HG03103 (cell line): ENCODE measurements around the gene PLEKHM1.
"Not testable (repeated sequence)": the region's sequence is repeated elsewhere in the genome, so short reads cannot be mapped to it uniquely, and the experiment has no call there.

Experiments
- ATAC-seq: cut with Tn5 transposase; IDR thresholded peaks from one replicate; pipeline ENCODE4 v1.9.1; 2021; ENCODE audit warnings: low read depth; ENCODE audit not compliant: unreplicated experiment

Gene PLEKHM1

DNA sequence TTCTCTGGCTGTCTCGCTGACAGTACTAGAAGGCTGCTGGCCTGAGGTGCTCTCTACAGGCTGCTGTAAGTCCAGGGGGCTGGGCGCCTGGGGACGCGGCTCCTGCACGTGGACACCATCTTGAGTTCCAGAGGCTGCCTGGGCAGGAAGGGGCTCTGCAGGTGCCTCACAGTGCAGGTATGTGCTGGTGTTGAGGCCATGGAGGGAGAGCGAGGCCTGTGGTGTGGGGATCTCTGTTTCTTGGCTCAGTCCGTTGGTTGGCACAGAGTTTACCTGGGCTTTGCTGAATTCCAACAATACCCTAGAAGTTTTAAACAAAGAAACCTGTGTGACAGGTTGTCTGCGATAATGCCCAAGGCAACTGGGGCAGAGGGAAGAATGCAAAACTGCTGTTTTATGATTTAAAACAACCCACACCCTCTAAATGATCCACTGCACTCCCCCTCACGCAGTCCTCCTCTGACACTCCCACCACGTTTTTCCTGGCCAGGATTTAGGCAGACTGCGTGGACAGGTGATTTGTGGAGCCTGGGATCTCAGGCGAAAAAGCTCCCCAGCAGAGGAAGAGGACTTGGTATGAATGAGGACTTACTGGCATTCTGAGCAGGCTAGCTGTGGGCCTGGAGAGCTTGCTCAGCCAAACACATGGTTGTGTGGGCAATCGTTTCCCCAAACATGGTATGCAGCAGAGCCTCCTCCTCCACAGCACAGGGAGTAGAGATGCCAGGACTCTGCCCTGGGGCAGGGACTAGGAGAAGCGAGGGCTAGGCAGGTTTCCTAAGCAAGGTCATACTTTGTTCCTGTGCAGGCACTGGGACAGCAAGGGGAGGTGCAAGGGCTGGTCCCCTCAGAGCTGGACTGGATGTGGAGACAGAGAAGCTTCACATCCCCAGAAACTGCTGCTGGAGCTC, 22.0 kb downstream of the PLEKHM1 start:
- ATAC-seq = not testable (repeated sequence)

GRCh38 chr17:45461524-45462327, 28.8 kb downstream of the PLEKHM1 start:
- peak; percentile 71 for ATAC-seq

DNA sequence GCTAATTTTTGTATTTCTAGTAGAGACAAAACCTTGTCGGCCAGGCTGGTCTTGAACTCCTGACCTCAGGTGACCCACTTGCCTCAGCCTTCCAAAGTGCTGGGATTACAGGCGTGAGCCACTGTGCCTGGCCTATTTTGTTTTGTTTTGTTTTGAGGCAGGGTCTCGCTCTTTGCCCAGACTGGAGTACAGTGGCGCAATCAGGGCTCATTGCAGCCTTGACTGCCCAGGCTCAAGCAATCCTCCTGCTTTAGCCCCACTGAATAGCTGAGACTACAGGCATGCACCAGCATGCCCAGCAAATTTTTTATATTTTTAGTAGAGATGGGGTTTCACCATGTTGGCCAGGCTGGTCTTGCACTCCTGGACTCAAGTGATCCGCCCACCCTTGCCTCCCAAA, 30.1 kb downstream of the PLEKHM1 start:
- not testable (repeated sequence) for ATAC-seq

GRCh38 chr17:45454341-45454740, 36.2 kb downstream of the PLEKHM1 start:
- not testable (repeated sequence) for ATAC-seq

DNA sequence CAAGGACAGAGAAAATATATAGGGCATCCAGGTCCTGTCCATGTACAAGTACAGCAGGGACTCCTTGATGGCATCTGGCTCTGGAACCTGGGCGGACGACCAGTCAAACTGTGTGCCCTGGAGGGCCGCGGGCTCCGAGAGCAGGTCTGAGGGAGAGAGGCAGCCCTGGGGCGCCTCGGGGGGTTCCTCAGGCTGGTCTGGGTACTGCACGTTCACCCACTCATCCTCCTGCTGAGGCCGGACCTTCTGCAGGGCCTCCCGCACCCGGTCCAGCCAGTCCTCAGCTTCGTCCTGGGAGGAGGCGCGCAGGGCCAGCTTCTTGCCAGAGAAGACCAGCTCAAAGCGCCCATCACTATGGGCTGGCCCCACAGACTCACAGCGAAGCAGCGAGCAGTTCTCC, 36.8 kb downstream of the PLEKHM1 start:
- not testable (repeated sequence) for ATAC-seq

DNA sequence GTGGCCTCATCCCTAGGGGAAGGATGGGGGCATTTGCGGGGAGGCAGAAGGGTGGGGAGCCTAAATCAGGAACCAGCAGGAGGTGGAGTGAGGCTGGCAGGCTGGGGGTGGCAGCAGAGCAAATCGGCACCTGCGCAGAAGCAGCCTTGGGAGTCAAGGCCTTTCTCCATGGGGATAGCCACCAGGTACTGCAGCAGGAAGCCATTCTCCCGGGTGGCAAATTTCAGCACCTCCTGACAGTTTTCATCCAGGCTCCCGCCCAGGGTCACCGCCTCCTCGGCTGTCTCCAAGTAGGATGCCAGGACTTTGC, 37.3 kb downstream of the PLEKHM1 start:
- not testable (repeated sequence) for ATAC-seq

DNA sequence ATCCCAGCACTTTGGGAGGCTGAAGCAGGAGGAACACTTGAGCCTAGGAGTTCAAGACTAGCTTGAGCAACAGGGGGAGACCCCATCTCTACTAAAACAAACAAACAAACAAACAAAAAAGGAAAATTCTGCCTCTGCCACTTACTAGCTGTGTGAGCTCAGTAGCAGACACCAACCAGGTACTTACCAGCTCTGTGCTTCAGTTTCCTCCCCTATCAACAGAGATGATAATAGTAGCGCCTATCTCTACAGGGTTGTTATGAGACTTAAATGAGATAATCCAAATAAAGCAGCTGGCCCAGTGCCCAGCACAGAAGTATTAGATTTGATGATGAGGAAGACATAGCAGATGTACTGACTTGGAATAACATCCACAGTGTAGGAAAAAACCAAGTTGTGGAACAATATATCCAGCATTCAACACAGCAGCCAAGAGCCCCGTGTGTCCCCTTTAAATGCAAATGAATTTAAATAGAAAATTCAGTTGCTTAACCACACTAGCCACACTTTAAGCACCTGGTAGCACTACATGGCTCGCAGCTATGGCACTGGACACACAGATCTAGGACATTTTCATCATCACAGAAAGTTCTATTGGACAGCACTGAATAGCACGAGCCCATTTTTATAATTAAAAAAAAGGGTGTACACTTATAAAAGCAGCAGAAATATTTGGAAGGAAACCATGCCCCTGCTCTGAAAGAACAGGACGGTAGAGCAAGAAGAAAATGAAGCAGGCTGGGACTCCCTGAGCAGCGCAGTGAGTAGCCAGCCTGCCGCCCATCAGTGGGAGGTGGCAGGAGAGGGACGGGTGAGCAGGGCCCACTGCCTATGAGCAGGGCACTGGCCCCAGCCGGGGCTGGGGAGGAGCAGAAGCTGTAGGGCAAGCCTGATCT, 37.9 kb downstream of the PLEKHM1 start:
- not testable (repeated sequence) for ATAC-seq

DNA sequence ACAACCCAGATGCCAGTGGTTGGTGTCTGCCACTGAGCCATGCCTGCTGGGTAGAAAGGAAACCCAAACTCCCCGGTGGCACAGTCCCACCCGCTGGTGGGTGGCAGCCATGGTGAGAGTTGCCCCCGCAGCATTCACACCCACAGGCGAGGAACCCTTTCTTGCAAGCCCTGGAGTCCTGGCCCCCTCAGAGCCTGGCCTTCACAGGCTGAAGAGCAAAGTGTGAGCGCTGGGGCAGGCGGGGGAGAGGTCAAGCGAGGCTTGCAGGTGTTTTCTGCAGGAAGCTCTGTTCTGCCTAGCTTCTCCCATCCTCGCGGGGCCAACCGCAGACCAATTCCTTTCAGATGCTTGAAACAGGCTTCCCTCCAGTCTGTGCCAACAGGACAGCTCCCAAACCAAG, 38.9 kb downstream of the PLEKHM1 start:
- ATAC-seq = not testable (repeated sequence)

GRCh38 chr17:45451131-45451530, 39.4 kb downstream of the PLEKHM1 start:
- ATAC-seq = no peak

- not testable (repeated sequence) for ATAC-seq
These were observed 40.7 kb downstream of the PLEKHM1 start for GRCh38 chr17:45449708-45450329.

DNA sequence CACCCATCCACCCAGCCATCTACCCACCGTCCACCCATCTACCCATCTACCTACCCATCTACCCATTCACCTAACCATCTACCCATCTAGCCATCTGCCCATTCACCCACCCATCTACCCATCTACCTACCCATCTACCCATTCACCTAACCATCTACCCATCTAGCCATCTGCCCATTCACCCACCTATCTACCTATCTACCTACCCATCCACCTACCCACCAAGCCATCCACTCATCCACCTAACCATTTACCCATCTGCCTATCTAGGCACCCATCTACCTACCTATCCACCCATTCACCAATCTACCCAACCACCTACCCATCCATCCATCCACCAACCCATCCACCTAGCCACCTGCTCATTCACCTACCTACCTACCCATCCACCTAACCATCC, 41.3 kb downstream of the PLEKHM1 start:
- ATAC-seq = not testable (repeated sequence)

DNA sequence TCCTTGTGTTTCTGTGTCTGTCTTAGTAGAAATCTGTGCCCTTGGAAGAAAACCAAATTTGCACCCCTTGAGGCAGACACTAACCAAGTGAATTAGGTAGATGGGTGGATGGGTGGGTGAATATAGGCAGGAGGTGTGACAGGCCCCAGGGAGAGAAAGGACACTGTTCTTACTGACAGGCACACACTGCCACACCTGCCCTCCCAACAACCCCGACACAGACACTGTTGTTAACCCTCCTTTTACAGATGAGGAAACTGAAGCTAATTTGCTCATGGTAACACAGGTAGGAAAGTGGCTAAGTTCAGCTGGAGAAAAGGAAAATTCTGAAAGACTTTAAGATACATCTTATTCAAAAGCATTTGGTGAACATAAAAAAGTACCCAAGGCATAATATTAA, 42.0 kb downstream of the PLEKHM1 start:
- not testable (repeated sequence) for ATAC-seq

DNA sequence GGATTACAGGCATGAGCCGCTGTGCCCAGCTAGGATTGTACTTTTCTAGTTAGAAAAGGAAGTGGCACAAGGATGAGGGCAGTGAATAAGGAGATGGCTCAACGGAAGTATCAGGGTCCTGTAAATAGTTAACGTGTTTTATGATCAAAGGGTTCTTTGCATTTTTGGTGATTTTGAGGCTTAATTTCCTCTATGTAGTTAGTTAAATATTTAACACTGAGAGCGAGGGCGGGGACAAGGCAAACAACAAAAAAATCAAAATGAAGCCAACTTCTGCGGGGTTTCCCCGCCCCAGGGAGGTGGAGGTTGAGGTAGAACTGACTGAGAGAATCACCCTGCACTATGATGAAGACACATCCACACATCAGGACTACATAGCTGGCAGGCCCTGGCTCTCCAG, 42.5 kb downstream of the PLEKHM1 start:
- ATAC-seq = not testable (repeated sequence)

DNA sequence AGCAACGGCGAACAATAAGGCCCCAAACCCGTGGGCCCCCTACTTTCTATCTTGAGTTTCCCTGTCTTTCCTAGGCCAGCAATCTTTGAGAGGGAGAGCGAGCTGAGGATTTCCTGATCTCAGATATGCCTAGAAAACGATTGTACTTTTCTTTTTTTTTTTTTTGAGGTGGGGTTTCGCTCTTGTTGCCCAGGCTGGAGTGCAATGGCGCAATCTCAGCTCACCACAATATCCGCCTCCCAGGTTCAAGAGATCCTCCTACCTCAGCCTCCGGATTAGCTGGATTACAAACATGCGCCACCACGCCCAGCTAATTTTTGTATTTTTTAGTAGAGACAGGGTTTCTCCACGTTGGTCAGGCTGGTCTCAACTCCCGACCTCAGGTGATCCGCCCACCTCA, 42.9 kb downstream of the PLEKHM1 start:
- ATAC-seq = not testable (repeated sequence)

- not testable (repeated sequence) for ATAC-seq
These were observed 43.5 kb downstream of the PLEKHM1 start for GRCh38 chr17:45446872-45447625.

- not testable (repeated sequence) for ATAC-seq
These were observed 44.4 kb downstream of the PLEKHM1 start for GRCh38 chr17:45445901-45446743.

GRCh38 chr17:45444856-45445820, 45.4 kb downstream of the PLEKHM1 start:
- not testable (repeated sequence) for ATAC-seq
